GM10847 (cell line): ENCODE results near the gene NINL.

Experiments used
- POLR2A ChIP-seq: IDR thresholded peaks from 2 replicates; pipeline ENCODE4 v1.6.1; 2011; ENCODE audit not compliant: insufficient read length; ENCODE audit errors: extremely low read depth

The NINL gene

DNA sequence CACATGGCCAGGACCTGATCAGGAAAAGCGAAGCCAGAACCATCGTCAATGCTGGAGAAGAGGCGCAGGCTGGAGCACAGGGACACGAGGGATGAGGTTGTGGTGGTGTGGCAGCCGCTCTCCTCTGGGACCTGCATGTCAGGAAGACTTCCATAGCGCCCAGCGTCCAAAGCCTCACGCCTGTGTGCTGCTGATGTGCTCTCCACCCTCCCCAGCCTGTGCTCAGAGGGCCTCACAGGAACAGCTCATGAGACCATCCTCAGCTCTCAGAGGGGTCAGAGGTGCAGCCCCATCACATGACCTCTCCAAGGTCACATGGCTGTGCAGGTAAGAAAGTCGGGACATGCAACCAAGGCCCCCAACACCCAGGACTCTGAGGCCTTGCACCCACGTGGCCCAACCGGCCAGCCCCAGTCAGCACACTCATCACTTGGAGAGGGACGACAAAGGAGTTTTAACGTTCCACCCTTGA lies 84.4 kb downstream of the NINL start:
- no peak for TF ChIP-seq POLR2A

DNA sequence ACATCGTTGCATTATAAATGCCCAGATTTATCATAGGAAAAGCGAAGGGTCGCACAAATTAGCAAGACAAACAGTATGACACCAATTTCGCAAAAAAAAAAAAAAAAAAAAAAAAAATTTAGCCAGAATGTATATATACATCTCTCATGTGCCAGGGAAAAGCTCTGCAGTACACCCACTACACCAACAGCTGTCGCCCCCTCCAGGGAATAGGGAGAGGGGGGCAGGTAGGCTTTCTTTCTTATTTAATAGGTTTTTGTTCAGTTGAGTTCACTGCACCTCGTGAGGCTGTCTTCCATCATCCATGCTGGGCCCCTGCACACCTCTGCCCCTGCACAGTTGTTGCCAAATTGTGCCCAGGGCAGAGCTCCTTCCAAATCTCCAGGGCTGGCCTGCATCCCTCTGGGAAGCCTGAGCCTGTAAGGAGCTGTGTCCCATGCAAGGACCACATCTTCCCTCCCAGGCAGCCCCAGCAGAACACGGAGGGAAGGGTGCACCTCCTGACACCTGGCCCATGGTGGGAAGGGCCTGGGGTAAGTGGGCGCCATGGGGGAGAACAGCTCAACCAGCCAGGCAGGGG lies 85.4 kb downstream of the NINL start:
- no peak for TF ChIP-seq POLR2A

DNA sequence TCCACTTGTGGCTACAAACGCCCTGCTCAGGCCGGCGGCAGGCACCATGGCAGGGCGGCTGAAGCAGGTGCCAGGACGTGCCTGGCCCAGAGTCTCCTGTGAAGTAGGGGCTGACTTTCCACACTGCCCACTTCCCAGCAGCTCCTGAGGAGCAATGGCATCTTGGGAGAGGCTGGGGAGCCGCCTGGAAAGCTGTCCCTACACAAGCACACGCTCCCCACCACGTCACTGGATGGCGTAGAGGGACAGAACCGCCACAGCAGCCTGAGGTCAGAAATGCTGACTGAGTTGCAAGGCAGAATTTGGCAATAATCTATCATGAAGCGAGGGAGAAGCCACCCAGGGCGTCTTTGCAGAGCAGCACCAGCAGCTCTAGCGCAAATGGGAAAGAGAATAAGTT lies 86.3 kb downstream of the NINL start:
- no peak for TF ChIP-seq POLR2A

DNA sequence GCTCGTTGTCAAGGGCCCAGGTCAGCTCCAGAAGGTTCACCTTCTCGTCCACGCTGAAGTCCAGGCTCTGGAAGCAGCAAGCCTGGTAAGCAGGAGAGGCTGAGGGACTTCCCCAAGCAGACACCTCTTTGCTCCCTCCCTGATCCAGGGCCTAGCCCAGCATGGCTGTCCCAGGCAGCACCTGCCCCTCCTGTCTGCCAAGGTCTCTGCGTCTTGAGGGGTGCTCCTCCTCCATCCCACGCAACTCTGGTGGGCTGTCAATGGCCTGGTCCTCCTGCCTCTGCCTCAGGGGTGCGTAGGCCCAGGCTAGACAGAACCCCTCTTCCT lies 87.1 kb downstream of the NINL start:
- no peak for TF ChIP-seq POLR2A

DNA sequence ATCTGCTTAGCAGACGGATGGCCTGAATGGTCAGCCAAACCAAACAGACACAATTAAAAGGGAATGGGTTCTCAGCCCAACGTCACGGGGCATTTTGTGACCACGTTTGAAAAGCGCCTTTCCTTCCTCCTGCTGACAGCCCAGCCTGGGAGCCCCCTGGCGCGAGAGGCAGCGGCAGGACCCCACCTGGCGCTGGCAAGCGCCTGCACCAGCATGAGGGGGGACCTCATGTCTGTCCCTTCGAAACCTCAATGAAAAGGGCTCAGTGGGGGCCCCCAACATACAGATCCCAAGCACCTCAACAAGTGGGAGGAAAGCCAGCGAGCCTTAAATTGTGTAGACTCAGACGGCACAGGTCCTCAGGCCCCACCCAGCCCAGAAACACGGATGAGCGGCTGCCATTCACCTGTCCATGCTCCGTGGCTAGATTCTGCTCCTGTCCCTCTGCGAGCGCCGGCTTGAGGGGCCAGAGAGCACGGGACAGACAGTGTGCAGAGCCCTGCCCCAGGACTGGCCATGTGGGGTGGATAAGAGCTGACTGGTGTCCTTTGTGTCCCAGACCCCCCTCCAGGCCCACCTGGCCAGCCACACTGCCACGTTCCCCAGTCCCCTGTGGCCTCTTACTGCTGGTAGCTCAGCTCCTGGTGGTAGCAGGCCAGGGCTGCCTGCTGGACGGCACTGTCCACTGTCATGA lies 87.6 kb downstream of the NINL start:
- TF ChIP-seq POLR2A: no peak

DNA sequence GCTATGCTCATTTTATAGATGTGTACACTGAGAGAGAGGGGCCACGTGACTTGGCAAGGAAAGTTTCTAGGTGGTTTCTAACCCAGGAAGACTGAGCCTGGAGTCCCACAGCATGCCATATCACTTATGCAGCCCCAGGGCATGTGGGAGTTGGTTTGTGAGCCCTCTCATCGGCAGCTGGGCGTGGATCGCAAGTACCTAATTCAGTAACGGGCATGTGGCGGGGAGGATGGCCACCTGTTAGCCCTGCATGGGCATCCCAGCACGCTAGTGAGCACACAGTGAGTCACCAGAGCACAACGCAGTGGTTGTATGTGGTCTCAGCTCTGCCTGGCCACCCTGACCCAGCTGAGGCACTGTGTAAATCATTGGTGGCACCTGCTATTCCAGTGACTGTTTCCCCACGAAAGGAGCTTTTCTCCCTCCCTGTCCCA lies 88.3 kb downstream of the NINL start:
- TF ChIP-seq POLR2A: no peak

DNA sequence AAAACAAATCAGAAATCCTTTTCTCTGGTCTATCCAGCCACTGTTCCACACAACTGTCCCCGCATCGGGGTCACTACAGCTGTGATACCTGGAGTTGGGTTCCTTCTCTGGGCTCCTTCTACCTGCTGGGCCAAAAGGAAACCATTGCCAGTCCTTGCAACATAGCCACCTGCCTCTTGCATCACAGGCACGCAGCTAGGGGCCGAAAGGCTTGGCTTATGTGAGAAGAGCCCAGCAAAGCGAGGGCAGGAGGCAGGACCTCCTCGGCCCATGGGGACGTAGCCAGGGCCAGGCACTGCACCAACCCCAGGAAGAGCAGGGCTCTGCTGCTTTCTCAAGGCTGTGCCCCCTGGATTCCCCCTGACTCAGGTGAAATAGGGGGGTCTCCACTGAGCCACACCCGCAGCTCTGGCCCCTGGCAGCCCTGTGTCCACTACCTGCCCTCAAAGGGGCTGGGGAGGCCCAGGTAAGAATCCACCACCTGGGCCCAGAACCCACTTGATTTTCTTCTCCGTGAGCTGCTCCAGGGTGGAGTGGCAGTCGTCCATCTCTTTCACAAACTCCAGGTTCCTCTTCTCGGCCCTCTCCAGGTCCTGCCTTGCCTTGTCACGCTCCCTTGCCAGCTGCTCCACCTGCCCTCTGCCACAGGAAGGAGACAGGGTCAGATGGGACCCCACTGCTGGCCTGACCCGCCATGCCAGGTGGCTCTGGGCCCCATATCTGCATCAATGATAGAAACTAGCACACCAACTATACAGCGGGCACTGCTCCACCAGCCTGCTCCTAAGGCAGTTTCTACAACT lies 89.0 kb downstream of the NINL start:
- no peak for TF ChIP-seq POLR2A

DNA sequence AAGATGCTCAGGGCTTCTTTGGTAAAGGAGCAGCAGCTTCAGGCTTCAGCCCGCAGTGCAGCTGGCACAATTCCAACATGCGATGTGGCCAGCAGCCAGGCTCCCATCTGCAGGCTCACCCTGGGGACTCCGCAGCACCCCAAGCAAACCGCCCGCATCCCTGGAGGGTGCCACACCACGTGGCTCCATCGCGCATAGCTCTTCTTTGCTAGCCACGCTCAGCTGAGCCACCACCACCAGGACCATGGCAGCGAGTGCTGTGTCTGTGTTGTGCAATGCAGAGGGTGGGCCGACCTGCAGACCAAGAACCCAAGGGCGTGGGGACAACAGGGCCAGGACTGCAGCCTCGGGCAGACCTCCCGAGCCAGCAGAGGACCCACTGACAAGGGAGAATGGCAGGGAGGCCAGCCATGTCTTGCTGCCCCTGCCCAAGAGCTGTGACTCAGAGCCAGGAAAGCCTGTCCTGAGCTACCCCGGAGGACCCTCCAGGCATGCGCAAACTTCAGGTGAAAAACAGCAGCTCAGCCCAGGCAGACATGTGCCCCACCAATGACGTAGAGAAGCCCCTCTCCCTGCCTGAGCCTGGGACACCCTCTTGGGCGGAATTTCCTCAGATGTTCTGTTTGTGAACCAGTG lies 90.0 kb downstream of the NINL start:
- no peak for TF ChIP-seq POLR2A

DNA sequence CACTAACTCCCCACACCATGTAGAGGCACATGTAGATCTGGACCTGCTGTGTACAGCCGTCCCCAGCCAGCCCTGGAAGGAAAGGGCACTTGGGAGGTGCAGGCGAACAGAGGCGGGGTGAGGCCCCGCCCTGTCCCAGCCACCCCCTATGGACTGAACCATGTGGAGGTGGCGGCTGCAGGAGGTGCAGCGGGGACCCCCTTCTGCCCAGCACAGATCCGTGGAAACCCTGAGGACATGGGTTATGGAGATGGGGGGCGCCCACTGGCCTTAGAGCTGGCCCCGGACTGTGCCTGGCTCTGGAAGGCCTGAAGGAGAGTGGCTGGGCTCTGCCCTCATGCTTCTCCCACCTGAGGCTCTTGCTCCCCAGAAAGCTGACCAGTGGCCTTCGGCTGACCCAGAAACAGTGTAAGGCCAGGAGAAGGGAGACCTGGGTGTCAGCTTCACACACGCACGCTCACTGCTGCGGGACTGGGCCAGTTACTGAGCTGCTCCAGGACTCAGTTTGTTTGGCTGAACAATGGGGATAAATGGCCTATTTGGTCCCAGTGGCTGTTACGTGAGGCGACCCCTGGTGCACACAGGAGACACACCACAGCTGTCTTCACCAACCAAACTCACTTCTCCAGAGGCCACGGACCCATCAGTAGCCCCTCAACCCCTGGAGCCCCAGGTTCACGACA lies 90.7 kb downstream of the NINL start:
- TF ChIP-seq POLR2A: no peak

DNA sequence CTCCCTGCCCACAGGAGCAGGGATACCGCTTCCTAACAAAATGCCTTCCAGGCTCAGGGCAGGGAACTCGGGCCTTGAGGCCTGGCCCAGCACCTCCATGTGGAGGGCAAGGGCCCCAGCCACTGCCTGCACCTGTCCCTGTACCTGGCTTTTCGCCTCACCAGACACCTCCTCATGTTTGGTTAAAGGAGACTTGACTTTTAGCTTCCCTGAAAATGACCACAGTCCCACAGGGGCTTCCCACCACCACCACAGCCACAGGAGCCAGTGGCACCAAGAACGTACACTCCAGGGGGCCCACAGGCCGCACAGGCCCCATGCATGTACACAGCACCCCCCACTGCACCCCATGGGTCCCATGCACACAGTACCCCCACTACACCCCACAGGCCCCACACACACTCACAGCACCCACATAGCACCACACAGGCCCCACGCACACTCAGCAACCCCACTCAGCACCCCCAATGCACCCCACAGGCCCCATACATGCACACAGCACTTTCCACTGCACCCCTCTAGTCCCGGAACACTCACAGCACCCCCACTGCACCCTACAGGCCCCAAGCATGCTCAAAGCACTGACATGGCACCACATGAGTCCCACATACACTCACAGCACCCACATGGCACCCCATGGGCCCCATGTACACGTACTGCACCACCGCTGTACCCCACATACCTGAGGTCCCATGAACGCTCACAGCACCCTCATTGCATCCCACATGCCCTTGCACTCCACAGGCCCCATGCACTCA lies 91.4 kb downstream of the NINL start:
- no peak for TF ChIP-seq POLR2A

DNA sequence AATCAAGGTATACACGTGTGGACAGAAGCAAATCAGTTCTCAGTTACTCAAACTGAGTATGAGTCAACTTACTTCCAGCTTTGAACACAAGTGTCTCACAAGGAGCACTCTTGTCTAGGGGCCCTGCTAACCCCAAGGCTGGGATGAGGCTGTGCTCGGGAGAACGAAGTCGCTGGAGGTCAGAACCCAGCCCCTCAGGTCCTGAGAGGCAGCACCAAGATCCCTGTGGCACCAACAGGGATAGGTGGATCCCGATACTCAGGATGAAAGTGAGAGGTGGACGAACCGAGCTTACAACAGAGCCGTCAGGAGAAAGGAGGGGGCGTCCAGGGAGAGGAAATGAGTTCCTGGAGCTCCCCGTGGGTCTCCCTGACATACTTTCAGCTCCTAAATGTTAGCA lies 92.2 kb downstream of the NINL start:
- TF ChIP-seq POLR2A: no peak

DNA sequence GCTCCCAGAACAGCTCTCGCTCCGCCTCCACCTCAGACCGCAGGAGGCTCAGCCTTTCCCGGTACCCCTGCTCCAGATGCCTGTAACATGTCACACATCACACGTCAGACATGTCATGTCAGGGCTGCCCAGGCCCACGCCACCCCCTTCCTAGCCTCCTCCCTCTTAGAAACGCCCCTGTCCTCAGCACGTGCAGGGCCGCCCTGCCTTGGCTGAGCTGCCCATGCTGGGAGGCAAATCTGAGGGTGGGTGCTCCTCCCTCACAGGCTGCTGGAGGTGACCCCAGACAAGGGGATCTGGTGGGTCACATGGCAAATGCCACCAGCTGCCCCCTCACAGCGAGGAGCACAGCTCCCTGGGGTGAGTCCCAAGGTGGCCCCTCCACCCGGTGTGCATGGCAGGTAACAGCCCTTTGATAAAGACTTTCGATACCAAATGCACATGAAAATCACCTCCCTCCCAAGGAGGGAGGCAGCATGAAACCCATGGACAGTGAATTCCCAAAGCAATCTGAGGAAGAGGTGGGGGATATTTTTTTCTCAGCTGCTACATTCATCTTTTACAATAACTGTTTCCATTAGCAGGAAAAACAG lies 93.8 kb downstream of the NINL start:
- no peak for TF ChIP-seq POLR2A

DNA sequence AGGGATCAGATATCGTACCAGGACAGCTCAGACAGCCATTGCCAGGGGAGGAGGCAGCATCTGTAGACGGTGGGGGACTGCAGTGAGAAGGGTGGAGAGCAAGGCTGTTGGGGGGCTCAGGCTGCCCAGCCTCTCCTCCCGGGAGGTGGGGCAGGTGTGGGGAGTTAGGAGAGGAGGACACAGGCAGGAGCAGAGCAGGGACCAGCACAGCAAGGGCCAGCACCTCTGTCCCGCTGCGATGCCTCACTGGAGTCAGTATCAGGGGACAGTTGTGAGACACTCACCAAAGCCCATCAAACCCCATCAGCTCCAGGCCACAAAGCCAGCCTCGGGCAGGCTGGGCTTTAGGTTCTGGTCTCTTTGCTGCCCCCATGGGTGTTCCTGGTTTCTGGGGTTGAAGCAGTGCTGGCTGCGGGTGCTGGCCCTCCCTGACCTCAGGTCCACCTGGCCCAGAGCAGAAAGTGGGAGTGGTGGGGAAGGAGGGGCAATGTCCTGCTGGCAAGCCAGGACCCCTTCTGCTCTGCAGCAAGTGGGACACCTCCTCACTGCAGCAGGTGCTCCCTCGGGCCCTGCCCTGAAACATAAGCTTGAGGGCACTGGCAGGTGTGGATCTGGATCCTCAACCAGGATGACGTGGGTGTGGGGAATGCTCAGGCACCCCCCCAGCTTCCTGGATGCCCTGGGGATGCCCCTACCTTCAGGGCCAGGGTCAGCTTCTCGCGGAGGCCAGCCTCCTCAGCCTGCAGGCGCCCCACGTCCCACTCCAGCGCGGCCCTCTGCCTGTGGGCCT lies 94.5 kb downstream of the NINL start:
- TF ChIP-seq POLR2A: no peak
